ENCODE measurements around the gene IMPDH1. TPM values are rescaled to one million over a fixed set of nuclear protein-coding genes. Genes with fewer than 3 reads are reported as not detected.

IMPDH1 gene
- total and polyA plus RNA-seq, 11 donors: 12.3 to 65.3 (median 23.6) TPM

DNA sequence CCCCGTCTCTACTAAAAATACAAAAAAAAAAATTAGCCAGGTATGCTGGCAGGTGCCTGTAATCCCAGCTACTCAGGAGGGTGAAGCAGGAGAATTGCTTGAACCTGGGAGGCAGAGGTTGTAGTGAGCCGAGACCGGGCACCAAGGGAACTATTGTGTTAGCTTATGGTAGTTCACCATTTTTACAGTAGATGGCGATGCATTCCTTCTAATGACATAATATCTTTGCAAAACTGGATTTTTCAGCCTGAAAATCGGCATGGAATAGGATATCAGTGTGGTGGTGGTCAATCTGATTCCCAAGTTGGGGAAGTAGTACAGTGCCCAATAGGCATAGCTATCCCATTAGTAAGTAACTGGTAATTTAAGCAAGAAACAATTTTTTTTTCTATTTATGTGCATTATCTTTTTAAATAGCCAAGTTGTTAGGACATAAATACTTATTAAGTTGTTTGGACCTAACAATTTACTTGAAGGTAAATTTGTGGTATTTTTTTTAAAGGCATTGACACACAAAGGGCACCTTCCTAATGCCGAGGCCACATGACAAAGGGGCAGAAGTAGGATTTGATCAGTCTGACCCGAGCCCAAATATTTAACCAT, 17.6 kb upstream of the IMPDH1 start:
- 15 to 22% (median 17%) methylated on average over 7 of the region's 7 CpGs for WGBS, 4 donors
- no peaks in the 10 kb centered on the region for H3K27me3 ChIP-seq
- no peaks in the 10 kb centered on the region for H3K9me3 ChIP-seq
- H3K27ac ChIP-seq: no peak overlapping the region
- H3K4me3 ChIP-seq: no peak overlapping the region
- no peaks in the 10 kb centered on the region for H3K36me3 ChIP-seq
- intact Hi-C loops (cut with DNase I): loop anchor here in 8 of 10 donors (1.0 to 2.0 kb wide), 4 partner anchors 29 to 34 kb away; no protein-coding TSS in a partner anchor
- no peak for DNase-seq
- peak in 3 of 4 donors; percentile 44 to 62 (median 58) for ATAC-seq
- no peak for TF ChIP-seq POLR2A (IDR thresholded peaks at IDR 0.05)
- TF ChIP-seq, protein P1, sequence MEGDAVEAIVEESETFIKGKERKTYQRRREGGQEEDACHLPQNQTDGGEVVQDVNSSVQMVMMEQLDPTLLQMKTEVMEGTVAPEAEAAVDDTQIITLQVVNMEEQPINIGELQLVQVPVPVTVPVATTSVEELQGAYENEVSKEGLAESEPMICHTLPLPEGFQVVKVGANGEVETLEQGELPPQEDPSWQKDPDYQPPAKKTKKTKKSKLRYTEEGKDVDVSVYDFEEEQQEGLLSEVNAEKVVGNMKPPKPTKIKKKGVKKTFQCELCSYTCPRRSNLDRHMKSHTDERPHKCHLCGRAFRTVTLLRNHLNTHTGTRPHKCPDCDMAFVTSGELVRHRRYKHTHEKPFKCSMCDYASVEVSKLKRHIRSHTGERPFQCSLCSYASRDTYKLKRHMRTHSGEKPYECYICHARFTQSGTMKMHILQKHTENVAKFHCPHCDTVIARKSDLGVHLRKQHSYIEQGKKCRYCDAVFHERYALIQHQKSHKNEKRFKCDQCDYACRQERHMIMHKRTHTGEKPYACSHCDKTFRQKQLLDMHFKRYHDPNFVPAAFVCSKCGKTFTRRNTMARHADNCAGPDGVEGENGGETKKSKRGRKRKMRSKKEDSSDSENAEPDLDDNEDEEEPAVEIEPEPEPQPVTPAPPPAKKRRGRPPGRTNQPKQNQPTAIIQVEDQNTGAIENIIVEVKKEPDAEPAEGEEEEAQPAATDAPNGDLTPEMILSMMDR (IDR thresholded peaks at IDR 0.05): peak; percentile 70 to 90 (median 82)
- peaks cover 0 to 13% (median 0%) of the 10 kb centered on the region in 12 donors for H3K4me1 ChIP-seq

DNA sequence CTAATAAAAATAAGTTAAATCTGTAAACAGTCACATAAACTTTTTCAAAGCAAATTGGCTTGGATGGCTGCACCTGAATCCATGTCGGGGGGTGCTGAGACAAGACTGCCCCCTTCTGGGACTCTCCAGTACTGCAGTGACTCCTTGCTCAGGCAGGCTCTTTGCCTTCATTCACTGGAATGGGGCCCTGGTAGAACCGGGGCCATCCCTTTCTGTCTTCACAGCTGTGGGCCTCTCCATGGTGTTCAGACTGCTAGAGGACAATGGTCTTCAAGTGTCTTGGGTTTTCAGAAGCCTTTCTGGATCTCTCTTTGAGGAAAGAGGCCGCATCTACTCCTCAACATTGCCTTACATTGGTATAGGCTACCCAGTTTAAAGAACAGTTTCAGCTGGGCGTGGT, 16.1 kb upstream of the IMPDH1 start:
- H3K4me1 ChIP-seq: peaks cover 0 to 14% (median 0%) of the 10 kb centered on the region in 12 donors
- no peaks in the 10 kb centered on the region for H3K36me3 ChIP-seq
- intact Hi-C loops (cut with DNase I): loop anchor here in 8 of 10 donors (1.0 to 2.0 kb wide), 4 partner anchors 27 to 77 kb away; no protein-coding TSS in a partner anchor
- no peaks in the 10 kb centered on the region for H3K9me3 ChIP-seq
- H3K27ac ChIP-seq: no peak overlapping the region
- H3K27me3 ChIP-seq: no peaks in the 10 kb centered on the region
- no peak for TF ChIP-seq POLR2A (IDR thresholded peaks at IDR 0.05)
- TF ChIP-seq, protein P1 (IDR thresholded peaks at IDR 0.05): peak; percentile 79 to 98 (median 86)
- DNase-seq (peak; percentile 55 to 76 (median 66)), ATAC-seq (peak; percentile 45 to 60 (median 56))
- 36 to 50% (median 40%) methylated on average over 4 of the region's 4 CpGs for WGBS, 4 donors
- no peak overlapping the region for H3K4me3 ChIP-seq

DNA sequence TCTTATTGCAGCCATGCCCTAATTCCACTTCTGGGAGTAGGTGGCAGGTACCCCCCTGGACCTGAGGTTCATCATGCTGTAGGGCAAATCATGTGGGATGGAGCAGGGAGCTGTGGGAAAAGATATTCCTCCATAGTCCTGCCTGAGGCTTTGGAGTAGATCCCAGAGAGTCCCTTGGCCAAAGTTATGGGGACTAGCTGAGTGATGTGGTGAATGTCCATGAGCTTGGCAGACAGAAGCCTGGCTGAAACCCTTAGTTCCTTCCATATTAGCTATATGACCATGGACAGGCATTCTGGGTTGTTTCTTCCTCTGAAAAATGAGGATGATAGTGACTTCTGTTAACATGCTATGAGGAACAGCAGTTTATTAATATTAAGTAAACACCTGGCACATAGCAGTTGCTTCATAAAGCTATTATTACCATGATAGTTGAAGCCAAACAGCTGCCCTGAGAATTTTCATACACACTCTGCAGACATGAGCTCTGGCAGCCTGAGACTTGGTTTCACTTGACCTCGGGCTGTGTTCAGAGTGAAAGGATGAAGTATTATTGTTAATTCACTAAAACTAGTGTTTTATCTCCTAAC, 15.0 kb upstream of the IMPDH1 start:
- ATAC-seq (no peak), DNase-seq (no peak)
- Histone ChIP-seq H3K9me3 (no peaks in the 10 kb centered on the region), H3K4me3 (no peak overlapping the region), H3K27ac (peak overlapping the region in 1 of 12 donors; percentile 7), H3K4me1 (peaks cover 0 to 14% (median 0%) of the 10 kb centered on the region in 12 donors), H3K27me3 (no peaks in the 10 kb centered on the region), H3K36me3 (no peaks in the 10 kb centered on the region)
- intact Hi-C loops (cut with DNase I): loop anchor here in 5 of 10 donors (1.0 to 2.0 kb wide), 3 partner anchors 26 to 76 kb away; no protein-coding TSS in a partner anchor
- TF ChIP-seq, protein P1 (IDR thresholded peaks at IDR 0.05): no peak
- WGBS, 4 donors: 71 to 86% (median 76%) methylated on average over 1 of the region's 1 CpG

DNA sequence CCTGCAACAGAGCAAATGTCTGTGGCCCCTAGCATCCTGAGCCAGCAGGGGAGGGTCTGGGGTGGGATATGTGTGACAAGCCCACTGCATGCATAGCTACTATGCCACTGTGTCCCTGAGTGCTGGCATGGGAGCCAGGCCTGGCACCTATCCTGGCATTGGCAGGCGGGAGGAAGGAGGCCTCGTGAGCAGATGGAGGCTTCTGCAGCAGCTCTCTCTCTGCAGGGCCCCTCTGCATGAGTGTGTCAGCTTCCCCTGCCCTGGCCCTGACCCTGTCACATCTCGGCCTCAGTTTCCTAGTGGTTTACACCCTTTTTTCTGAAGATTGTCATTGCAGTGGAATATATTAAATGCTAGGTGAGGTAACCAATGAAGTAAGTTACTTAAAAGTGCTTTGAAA, 13.1 kb upstream of the IMPDH1 start:
- intact Hi-C loops (cut with DNase I): loop anchor here in 1 of 10 donors (1.0 kb wide), 1 partner anchor 22 kb away; no protein-coding TSS in a partner anchor
- H3K27ac ChIP-seq: peak overlapping the region in 2 of 12 donors; percentile 38 to 50
- 25 to 55% (median 51%) methylated on average over 2 to 3 of the region's 3 CpGs for WGBS, 4 donors
- peak; percentile 55 to 88 (median 76) for ATAC-seq
- H3K36me3 ChIP-seq: no peaks in the 10 kb centered on the region
- TF ChIP-seq, protein P1 (IDR thresholded peaks at IDR 0.05): no peak
- TF ChIP-seq POLR2A (IDR thresholded peaks at IDR 0.05): no peak
- H3K4me1 ChIP-seq: peaks cover 0 to 14% (median 0%) of the 10 kb centered on the region in 12 donors
- peak; percentile 50 to 79 (median 64) for DNase-seq
- H3K9me3 ChIP-seq: no peaks in the 10 kb centered on the region
- H3K4me3 ChIP-seq: no peak overlapping the region
- H3K27me3 ChIP-seq: no peaks in the 10 kb centered on the region
